HepG2 (cell line): ENCODE data around the gene NAP1L1. TPM values are rescaled to one million over a fixed set of nuclear protein-coding genes. Genes with fewer than 3 reads are reported as not detected.

Experiments used
- AHR ChIP-seq: IDR thresholded peaks from 2 replicates; pipeline ENCODE4 v1.6.1; 2018; ENCODE audit warnings: missing genetic modification reagents, missing compliant biosample characterization
- BCL3 ChIP-seq: sonication (generic); formaldehyde crosslinking; IDR thresholded peaks from 2 replicates; pipeline ENCODE4 v1.5.1; 2020; ENCODE audit warnings: mild to moderate bottlenecking, missing genetic modification reagents, moderate library complexity
- BRCA1 ChIP-seq: sonication (generic); formaldehyde crosslinking; IDR thresholded peaks from 2 replicates; pipeline ENCODE4 v1.4.0; 2020; ENCODE audit warnings: missing genetic modification reagents
- CEBPZ ChIP-seq: IDR thresholded peaks from 2 replicates; pipeline ENCODE4 v1.6.1; 2012; ENCODE audit warnings: low read length, improper control_type of control experiment
- FOSL2 ChIP-seq: sonication (generic); formaldehyde crosslinking; IDR thresholded peaks from 2 replicates; pipeline ENCODE4 v1.4.0; 2020; ENCODE audit warnings: missing genetic modification reagents
- FOXA1 ChIP-seq, 2 experiments: fragments of 450-650 bp in 1 of 2; sonication (generic) in 1 of 2; formaldehyde crosslinking in 1 of 2; IDR thresholded peaks; 2 replicates each; pipeline versions ENCODE4 v1.4.0 to v1.6.1; 2016 to 2020; ENCODE audit warnings: missing genetic modification reagents in 1 of 2
- FOXA3 ChIP-seq: IDR thresholded peaks from 2 replicates; pipeline ENCODE4 v1.6.1; 2016; ENCODE audit warnings: missing genetic modification reagents, missing compliant biosample characterization
- FOXP4 ChIP-seq: sonication (generic); formaldehyde crosslinking; IDR thresholded peaks from 2 replicates; pipeline ENCODE4 v1.4.0; 2020; ENCODE audit warnings: missing genetic modification reagents
- KAT7 ChIP-seq: IDR thresholded peaks from 2 replicates; pipeline ENCODE4 v1.6.1; 2018; ENCODE audit warnings: borderline replicate concordance, missing compliant biosample characterization
- MAZ ChIP-seq, 2 experiments: sonication (generic) in 1 of 2; formaldehyde crosslinking in 1 of 2; IDR thresholded peaks; 2 replicates each; pipeline versions ENCODE4 v1.5.0 to v1.6.1; 2012 to 2020; ENCODE audit warnings: low read depth in 2 of 2, mild to moderate bottlenecking in 2 of 2, borderline replicate concordance in 1 of 2, improper control_type of control experiment in 1 of 2, low read length in 1 of 2, missing genetic modification reagents in 1 of 2, moderate library complexity in 1 of 2
- ZFY ChIP-seq: sonication (generic); formaldehyde crosslinking; IDR thresholded peaks from 2 replicates; pipeline ENCODE4 v1.4.0; 2020; ENCODE audit warnings: missing genetic modification reagents
- ZHX2 ChIP-seq, 2 experiments: sonication (generic) in 1 of 2; formaldehyde crosslinking in 1 of 2; IDR thresholded peaks; 2 replicates each; pipeline versions ENCODE4 v1.6.1 to v1.9.0; 2014 to 2022; ENCODE audit warnings: antibody characterized with exemption in 1 of 2, borderline replicate concordance in 1 of 2, inconsistent platforms in 1 of 2, low read depth in 1 of 2, missing genetic modification reagents in 1 of 2
- ZMYM4 ChIP-seq: sonication (generic); formaldehyde crosslinking; IDR thresholded peaks from 2 replicates; pipeline ENCODE4 v1.8.1; 2023; ENCODE audit warnings: mild to moderate bottlenecking, missing genetic modification reagents
- ZNF230 ChIP-seq: sonication (generic); formaldehyde crosslinking; IDR thresholded peaks from 2 replicates; pipeline ENCODE4 v1.4.0; 2020; ENCODE audit warnings: mild to moderate bottlenecking, missing genetic modification reagents
- ZNF44 ChIP-seq: sonication (generic); formaldehyde crosslinking; IDR thresholded peaks from 2 replicates; pipeline ENCODE4 v1.5.1; 2020; ENCODE audit warnings: mild to moderate bottlenecking, missing genetic modification reagents
- ZNF546 ChIP-seq: sonication (generic); formaldehyde crosslinking; conservative IDR thresholded peaks from 2 replicates; pipeline ENCODE4 v1.8.1; 2023; ENCODE audit warnings: mild to moderate bottlenecking, missing genetic modification reagents
- polyA plus RNA-seq, 8 experiments: library from polyadenylated mRNA; depleted of rRNA in 3 of 8; stranded (reverse) in 7 of 8; unstranded in 1 of 8; fragments of >200 nt; fragmentation: Illumina TruSeq in 4 of 8; extraction: Trizol in 4 of 8; gene quantifications; 2 replicates each; pipeline versions ENCODE4 v1.2.1 to v1.2.3, GENCODE V29; 2011 to 2016; ENCODE audit warnings: low read depth in 4 of 8, missing spikeins in 1 of 8, mixed read lengths in 1 of 8; ENCODE audit not compliant: insufficient read depth in 1 of 8
- total RNA-seq, 5 experiments: library from RNA; depleted of rRNA; stranded (reverse); fragments of >200 nt; fragmentation: Illumina TruSeq; extraction: Trizol; gene quantifications; 2 replicates each; pipeline ENCODE4 v1.2.3, GENCODE V29; 2016; ENCODE audit warnings: low read depth in 1 of 5

Gene NAP1L1
- total and polyA plus RNA-seq, 2 of the 13 experiments (the other 11 are each of a cell fraction or from before 2014, with no cell fraction given), result 207 to 309 TPM

- TF ChIP-seq CEBPZ (no peak), BRCA1 (CRISPR knock-in tag) (no peak), ZHX2 (IDR thresholded peaks at IDR 0.05; ENCODE audit: low read depth) (no peak), ZHX2 (CRISPR knock-in tag; IDR thresholded peaks at IDR 0.05; ENCODE audit: borderline replicate concordance) (no peak), FOSL2 (CRISPR knock-in tag) (peak; percentile 80), ZMYM4 (CRISPR knock-in tag) (peak; percentile 67; the same call in 1 of the 2 replicates), AHR (CRISPR knock-in tag) (no peak), BCL3 (CRISPR knock-in tag) (no peak), FOXA3 (CRISPR knock-in tag) (peak; percentile 98), ZNF546 (CRISPR knock-in tag) (no peak), FOXA1 (IDR thresholded peaks at IDR 0.05) (peak; percentile 82), FOXA1 (CRISPR knock-in tag; IDR thresholded peaks at IDR 0.05) (peak; percentile 94), MAZ (IDR thresholded peaks at IDR 0.05; ENCODE audit: borderline replicate concordance, low read depth, low read length) (no peak), MAZ (CRISPR knock-in tag; IDR thresholded peaks at IDR 0.05; ENCODE audit: low read depth) (no peak), KAT7 (CRISPR knock-in tag) (no peak), ZNF230 (CRISPR knock-in tag) (no peak), ZNF44 (CRISPR knock-in tag) (no peak; the same call in 1 of the 2 replicates), ZFY (no peak), FOXP4 (CRISPR knock-in tag) (peak; percentile 91)
Observed at GRCh38 chr12:75990189-75990912, 94.1 kb downstream of the NAP1L1 start (continued).
